SJSA1 (cell line): Measurements from ENCODE around the gene INTS1. TPM values are rescaled to one million over a fixed set of nuclear protein-coding genes. Genes with fewer than 3 reads are reported as not detected.
A peak's percentile ranks its signal among the peaks of the same experiment; 100 is the strongest.

ENCODE experiments used
- DNase-seq, 2 experiments: peaks; one replicate each; pipeline ENCODE4 v3.0.0-alpha.2; 2015 to 2020; ENCODE audit warnings: low spot score in 2 of 2, low read depth in 1 of 2
- H3K27ac ChIP-seq: fragments of 250-450 bp; sonication (Bioruptor Pico); 2 replicates; pipeline ENCODE4 v1.5.1; 2020; ENCODE audit warnings: mild to moderate bottlenecking, moderate library complexity
- H3K27me3 ChIP-seq: fragments of 250-450 bp; sonication (Bioruptor Pico); replicated peaks from 2 replicates; pipeline ENCODE4 v1.5.1; 2020; ENCODE audit warnings: mild to moderate bottlenecking, moderate library complexity
- H3K36me3 ChIP-seq: fragments of 250-450 bp; sonication (Bioruptor Pico); 2 replicates; pipeline ENCODE4 v1.5.1; 2020; ENCODE audit warnings: mild to moderate bottlenecking
- H3K4me1 ChIP-seq: fragments of 250-450 bp; sonication (Bioruptor Pico); replicated peaks from 2 replicates; pipeline ENCODE4 v1.6.1; 2021; ENCODE audit warnings: mild to moderate bottlenecking
- H3K4me3 ChIP-seq: fragments of 250-450 bp; sonication (Bioruptor Pico); 2 replicates; pipeline ENCODE4 v1.5.1; 2020; ENCODE audit warnings: mild to moderate bottlenecking
- H3K9me3 ChIP-seq: fragments of 250-450 bp; sonication (Bioruptor Pico); replicated peaks from 2 replicates; pipeline ENCODE4 v1.5.1; 2020; ENCODE audit warnings: mild to moderate bottlenecking
- total RNA-seq: library from RNA; depleted of rRNA; stranded (reverse); fragments of >200 nt; shearing (Covaris generic); gene quantifications from 2 replicates; pipeline ENCODE4 v1.2.3, GENCODE V29; 2014

INTS1 gene
- total RNA-seq, 1 experiment from 2014 or later: 36.8 TPM

- H3K9me3 ChIP-seq: no peaks in the 10 kb centered on the region
- H3K4me3 ChIP-seq: no peak overlapping the region
- H3K27me3 ChIP-seq: no peaks in the 10 kb centered on the region
- no peak overlapping the region for H3K27ac ChIP-seq
- H3K36me3 ChIP-seq: peaks cover 19% of the 10 kb centered on the region
- no peaks in the 10 kb centered on the region for H3K4me1 ChIP-seq
- DNase-seq: no peak
These were observed 65.4 kb downstream of the INTS1 start for GRCh38 chr7:1438821-1439220.

GRCh38 chr7:1438208-1438607 lies 66.0 kb downstream of the INTS1 start:
- DNase-seq: no peak
- Histone ChIP-seq H3K27ac (no peak overlapping the region), H3K4me3 (no peak overlapping the region), H3K4me1 (no peaks in the 10 kb centered on the region), H3K36me3 (peaks cover 19% of the 10 kb centered on the region), H3K9me3 (no peaks in the 10 kb centered on the region), H3K27me3 (no peaks in the 10 kb centered on the region)

GRCh38 chr7:1437155-1437880 lies 66.9 kb downstream of the INTS1 start:
- Histone ChIP-seq H3K9me3 (no peaks in the 10 kb centered on the region), H3K27me3 (0 out of 2 replicates have a peak, but pooled peaks cover 2% of the 10 kb centered on the region), H3K27ac (no peak overlapping the region), H3K4me1 (no peaks in the 10 kb centered on the region), H3K36me3 (peaks cover 19% of the 10 kb centered on the region), H3K4me3 (no peak overlapping the region)
- no peak for DNase-seq

GRCh38 chr7:1436608-1437007 lies 67.6 kb downstream of the INTS1 start:
- H3K4me1 ChIP-seq: no peaks in the 10 kb centered on the region
- no peak overlapping the region for H3K27ac ChIP-seq
- H3K4me3 ChIP-seq: no peak overlapping the region

GRCh38 chr7:1434891-1435670 lies 69.1 kb downstream of the INTS1 start:
- Histone ChIP-seq H3K4me1 (no peaks in the 10 kb centered on the region), H3K4me3 (no peak overlapping the region), H3K27me3 (peaks cover 12% of the 10 kb centered on the region), H3K27ac (no peak overlapping the region), H3K9me3 (no peaks in the 10 kb centered on the region), H3K36me3 (peaks cover 16% of the 10 kb centered on the region)
- DNase-seq: no peak

More at GRCh38 chr7:1436608-1437007, 67.6 kb downstream of the INTS1 start:
- Histone ChIP-seq H3K27me3 (0 out of 2 replicates have a peak, but pooled peaks cover 3% of the 10 kb centered on the region), H3K9me3 (no peaks in the 10 kb centered on the region), H3K36me3 (peaks cover 19% of the 10 kb centered on the region)
- no peak for DNase-seq

- no peak for DNase-seq
- Histone ChIP-seq H3K4me3 (no peak overlapping the region), H3K27ac (no peak overlapping the region), H3K27me3 (peaks cover 13% of the 10 kb centered on the region), H3K36me3 (peaks cover 7% of the 10 kb centered on the region; the same call in 1 of the 2 replicates), H3K4me1 (no peaks in the 10 kb centered on the region), H3K9me3 (no peaks in the 10 kb centered on the region)
These were observed 69.9 kb downstream of the INTS1 start for GRCh38 chr7:1434165-1434718.

GRCh38 chr7:1433128-1433920 lies 70.9 kb downstream of the INTS1 start:
- H3K4me1 ChIP-seq: no peaks in the 10 kb centered on the region
- no peak for DNase-seq
- H3K27me3 ChIP-seq: peaks cover 22% of the 10 kb centered on the region
- H3K36me3 ChIP-seq: peaks cover 3% of the 10 kb centered on the region; the same call in 1 of the 2 replicates
- no peak overlapping the region for H3K27ac ChIP-seq
- H3K9me3 ChIP-seq: no peaks in the 10 kb centered on the region
- no peak overlapping the region for H3K4me3 ChIP-seq

GRCh38 chr7:1432411-1433082 lies 71.6 kb downstream of the INTS1 start:
- DNase-seq: peak; percentile 57 to 74
- no peak overlapping the region for H3K4me3 ChIP-seq
- H3K36me3 ChIP-seq: no peaks in the 10 kb centered on the region
- peaks cover 24% of the 10 kb centered on the region for H3K27me3 ChIP-seq
- no peaks in the 10 kb centered on the region for H3K9me3 ChIP-seq
- H3K4me1 ChIP-seq: no peaks in the 10 kb centered on the region
- no peak overlapping the region for H3K27ac ChIP-seq

- Histone ChIP-seq H3K4me3 (no peak overlapping the region), H3K27ac (no peak overlapping the region), H3K27me3 (peaks cover 27% of the 10 kb centered on the region), H3K36me3 (no peaks in the 10 kb centered on the region), H3K9me3 (no peaks in the 10 kb centered on the region), H3K4me1 (no peaks in the 10 kb centered on the region)
- no peak for DNase-seq
These were observed 72.4 kb downstream of the INTS1 start for GRCh38 chr7:1431634-1432380.

GRCh38 chr7:1431226-1431625 lies 73.0 kb downstream of the INTS1 start:
- Histone ChIP-seq H3K27ac (no peak overlapping the region), H3K4me1 (no peaks in the 10 kb centered on the region), H3K27me3 (peaks cover 29% of the 10 kb centered on the region), H3K36me3 (no peaks in the 10 kb centered on the region), H3K4me3 (no peak overlapping the region), H3K9me3 (no peaks in the 10 kb centered on the region)
- no peak for DNase-seq

- no peak for DNase-seq
- Histone ChIP-seq H3K4me1 (no peaks in the 10 kb centered on the region), H3K27ac (no peak overlapping the region), H3K36me3 (no peaks in the 10 kb centered on the region), H3K27me3 (peaks cover 31% of the 10 kb centered on the region), H3K4me3 (no peak overlapping the region), H3K9me3 (no peaks in the 10 kb centered on the region)
These were observed 73.9 kb downstream of the INTS1 start for GRCh38 chr7:1430056-1430845.

- no peak overlapping the region for H3K4me3 ChIP-seq
- H3K27me3 ChIP-seq: peaks cover 31% of the 10 kb centered on the region
- no peaks in the 10 kb centered on the region for H3K4me1 ChIP-seq
- DNase-seq: no peak
- H3K36me3 ChIP-seq: no peaks in the 10 kb centered on the region
- H3K27ac ChIP-seq: no peak overlapping the region
- no peaks in the 10 kb centered on the region for H3K9me3 ChIP-seq
These were observed 75.2 kb downstream of the INTS1 start for GRCh38 chr7:1428941-1429501.
